Activated CD4-positive, alpha-beta memory T cell treated with anti-CD3 and anti-CD28 coated beads, Interleukin-2, amount 10 ng/mL, durations not matched to agents 7 days and 5 days (primary cell): ENCODE measurements around the gene IKZF1. TPM values are rescaled to one million over a fixed set of nuclear protein-coding genes. Genes with fewer than 3 reads are reported as not detected.

Source experiments
- CTCF ChIA-PET: fragments of 350-600 bp; sonication (Branson Sonifier 250); formaldehyde crosslinking; loops from one replicate; lab custom pipeline; 2021; ENCODE audit warnings: antibody characterized with exemption, inconsistent platforms; lab: Charles Lee
- POLR2A ChIA-PET: fragments of 350-600 bp; sonication (Branson Sonifier 250); formaldehyde crosslinking; loops from one replicate; lab custom pipeline; 2021; ENCODE audit warnings: antibody characterized with exemption; lab: Charles Lee
- DNase-seq: peaks from one replicate; pipeline ENCODE4 v3.0.0-alpha.2; 2020
- H3K27ac Mint-ChIP-seq: one replicate; pipeline ENCODE4 v1.8.0; 2021; ENCODE audit warnings: mild to moderate bottlenecking, mixed read lengths
- H3K27me3 Mint-ChIP-seq: one replicate; pipeline ENCODE4 v1.8.0; 2021; ENCODE audit warnings: mixed read lengths
- H3K36me3 Mint-ChIP-seq: one replicate; pipeline ENCODE4 v1.8.0; 2021; ENCODE audit warnings: low read depth, mixed read lengths
- H3K4me1 Mint-ChIP-seq: one replicate; pipeline ENCODE4 v1.8.0; 2021; ENCODE audit warnings: mixed read lengths
- H3K4me3 Mint-ChIP-seq: one replicate; pipeline ENCODE4 v1.8.0; 2021; ENCODE audit warnings: mild to moderate bottlenecking, mixed read lengths
- H3K9me3 Mint-ChIP-seq: one replicate; pipeline ENCODE4 v1.8.0; 2021; ENCODE audit warnings: mixed read lengths
- total RNA-seq, 2 experiments: library from RNA; stranded (reverse); gene quantifications; one replicate each; pipeline ENCODE4 v1.2.3, GENCODE V29; 2021

The IKZF1 gene
- total RNA-seq, 2 experiments from 2014 or later = 383 to 404 TPM

DNA sequence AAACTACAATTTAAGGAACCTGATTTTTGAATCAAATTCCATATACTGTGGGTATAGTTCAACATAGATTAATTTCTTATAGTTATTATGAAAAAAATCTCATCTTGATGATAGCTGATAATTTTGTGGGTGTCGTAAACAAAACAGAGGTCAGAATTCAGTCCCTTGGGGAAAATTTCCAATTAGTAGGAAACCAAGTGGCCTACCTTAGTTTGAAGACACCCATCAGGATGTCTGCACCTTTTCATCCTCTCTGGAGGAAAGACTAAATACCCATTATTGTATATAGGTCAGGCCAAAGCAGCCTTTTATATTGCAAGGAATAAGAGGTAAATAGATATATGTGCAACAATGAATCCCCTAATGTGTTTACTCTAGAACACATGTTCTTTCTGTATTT, 6.4 kb downstream of the IKZF1 start:
- no peaks in the 10 kb centered on the region for H3K9me3 Mint-ChIP-seq
- ChIA-PET POLR2A (interaction anchor here (1.0 to 23.3 kb wide), 10 partner anchors 9 to 102 kb away, joined by 3 to 1125 read pairs (median 301); no protein-coding TSS in a partner anchor), CTCF (interaction anchor here (0.8 to 14.5 kb wide), 9 partner anchors 9 to 107 kb away, joined by 3 to 177 read pairs (median 9); no protein-coding TSS in a partner anchor)
- peaks cover 43% of the 10 kb centered on the region for H3K4me1 Mint-ChIP-seq
- peaks cover 99% of the 10 kb centered on the region for H3K36me3 Mint-ChIP-seq
- peak overlapping the region; percentile 88 for H3K4me3 Mint-ChIP-seq
- DNase-seq = no peak
- peak overlapping the region; percentile 99 for H3K27ac Mint-ChIP-seq
- no peaks in the 10 kb centered on the region for H3K27me3 Mint-ChIP-seq

DNA sequence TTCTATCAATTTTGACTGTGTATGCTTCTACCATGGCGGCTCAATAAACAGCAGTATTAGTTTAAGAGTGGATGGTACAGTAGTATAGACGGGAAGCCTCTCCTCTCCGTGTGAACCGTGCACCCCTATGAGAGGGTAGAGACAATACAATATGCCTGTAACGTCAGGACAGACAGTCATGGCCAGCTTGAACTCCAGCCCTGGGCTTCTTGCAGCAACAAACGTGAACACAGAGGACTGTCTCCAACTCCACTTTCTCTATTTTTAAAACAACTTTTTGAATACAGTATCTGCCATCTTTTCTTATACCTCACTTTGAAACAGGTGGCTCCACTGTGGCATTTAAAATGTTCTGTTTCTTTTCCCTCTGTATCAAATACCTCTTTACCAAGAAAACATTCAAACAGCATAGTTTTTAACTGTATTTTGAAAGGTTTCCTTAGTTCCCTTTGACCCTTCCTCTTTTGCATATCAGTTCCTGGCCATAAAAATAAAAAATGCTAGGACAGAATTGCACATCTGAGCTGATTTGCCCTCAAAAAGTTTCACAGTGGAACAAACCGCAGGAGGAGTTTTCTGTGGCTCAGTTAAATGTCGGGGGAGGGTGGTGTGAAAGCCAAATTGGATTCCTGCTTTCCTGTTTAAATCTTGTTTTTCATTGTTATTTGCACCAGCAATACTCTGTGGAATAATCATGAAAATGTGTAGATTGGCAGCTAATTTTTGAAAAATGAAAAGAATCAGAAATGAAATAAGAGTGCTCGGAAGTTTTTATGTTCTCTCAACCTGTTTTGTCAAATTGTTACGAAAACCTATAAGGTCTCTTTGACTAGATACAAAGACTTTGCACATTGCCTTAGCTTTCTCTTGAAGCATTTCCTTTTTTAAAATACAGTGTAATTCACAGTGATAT, 8.0 kb downstream of the IKZF1 start:
- CTCF ChIA-PET = interaction anchor here (1.0 to 14.5 kb wide), 10 partner anchors 7 to 170 kb away, joined by 3 to 177 read pairs (median 6); partner anchors contain the start of gene IKZF1
- no peak for DNase-seq
- peak overlapping the region; percentile 99 for H3K27ac Mint-ChIP-seq
- H3K27me3 Mint-ChIP-seq = no peaks in the 10 kb centered on the region
- peaks cover 95% of the 10 kb centered on the region for H3K36me3 Mint-ChIP-seq
- POLR2A ChIA-PET = interaction anchor here (0.7 to 23.3 kb wide), 15 partner anchors 3 to 169 kb away, joined by 3 to 1125 read pairs (median 9); partner anchors contain the start of gene IKZF1
- peaks cover 57% of the 10 kb centered on the region for H3K4me1 Mint-ChIP-seq
- peak overlapping the region; percentile 88 for H3K4me3 Mint-ChIP-seq
- no peaks in the 10 kb centered on the region for H3K9me3 Mint-ChIP-seq

DNA sequence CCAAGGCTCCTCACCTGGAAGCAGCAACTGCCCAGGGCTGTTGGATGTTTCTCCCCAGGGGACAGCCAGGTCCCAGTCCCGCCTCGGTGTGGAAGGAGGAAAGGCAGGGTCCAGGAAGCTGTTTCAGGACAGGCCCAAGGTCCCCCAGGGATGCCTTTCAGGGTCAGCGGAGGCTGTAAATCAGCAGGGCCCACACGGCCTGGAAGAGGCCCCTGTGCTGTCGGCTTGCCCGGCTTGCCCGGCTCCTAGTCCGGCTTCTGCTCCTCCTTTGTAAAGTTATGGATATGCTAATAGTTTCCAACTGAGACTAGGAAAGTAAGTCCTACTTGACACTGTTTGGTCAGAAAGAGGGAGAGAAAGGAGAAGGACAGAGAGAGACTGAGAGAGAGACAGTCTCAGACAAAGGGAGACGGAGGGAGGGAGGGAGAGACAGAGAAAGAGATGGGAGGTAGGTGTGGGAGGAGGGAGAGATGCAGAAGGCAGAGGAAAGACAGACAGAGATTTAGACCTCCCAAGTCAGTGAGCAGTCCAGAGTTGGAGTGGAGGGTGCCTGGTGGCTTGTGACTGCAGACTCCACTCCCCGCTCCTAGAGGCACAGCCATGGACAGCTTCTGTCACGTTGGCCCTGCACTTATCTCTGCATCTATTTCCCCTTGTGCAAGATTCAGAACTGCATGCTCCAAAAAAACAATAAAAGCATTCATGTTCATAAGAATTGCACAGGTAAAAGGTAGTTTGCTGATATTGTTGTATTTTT, 10.5 kb downstream of the IKZF1 start:
- peaks cover 93% of the 10 kb centered on the region for H3K36me3 Mint-ChIP-seq
- POLR2A ChIA-PET = interaction anchor here (1.0 to 23.3 kb wide), 12 partner anchors 5 to 106 kb away, joined by 3 to 1125 read pairs (median 301); partner anchors contain the start of gene IKZF1
- no peaks in the 10 kb centered on the region for H3K27me3 Mint-ChIP-seq
- H3K4me1 Mint-ChIP-seq = peaks cover 76% of the 10 kb centered on the region
- peak overlapping the region; percentile 88 for H3K4me3 Mint-ChIP-seq
- no peak for DNase-seq
- CTCF ChIA-PET = interaction anchor here (0.8 to 14.5 kb wide), 11 partner anchors 7 to 110 kb away, joined by 3 to 177 read pairs (median 5); partner anchors contain the start of gene IKZF1
- no peaks in the 10 kb centered on the region for H3K9me3 Mint-ChIP-seq
- H3K27ac Mint-ChIP-seq = peak overlapping the region; percentile 99

DNA sequence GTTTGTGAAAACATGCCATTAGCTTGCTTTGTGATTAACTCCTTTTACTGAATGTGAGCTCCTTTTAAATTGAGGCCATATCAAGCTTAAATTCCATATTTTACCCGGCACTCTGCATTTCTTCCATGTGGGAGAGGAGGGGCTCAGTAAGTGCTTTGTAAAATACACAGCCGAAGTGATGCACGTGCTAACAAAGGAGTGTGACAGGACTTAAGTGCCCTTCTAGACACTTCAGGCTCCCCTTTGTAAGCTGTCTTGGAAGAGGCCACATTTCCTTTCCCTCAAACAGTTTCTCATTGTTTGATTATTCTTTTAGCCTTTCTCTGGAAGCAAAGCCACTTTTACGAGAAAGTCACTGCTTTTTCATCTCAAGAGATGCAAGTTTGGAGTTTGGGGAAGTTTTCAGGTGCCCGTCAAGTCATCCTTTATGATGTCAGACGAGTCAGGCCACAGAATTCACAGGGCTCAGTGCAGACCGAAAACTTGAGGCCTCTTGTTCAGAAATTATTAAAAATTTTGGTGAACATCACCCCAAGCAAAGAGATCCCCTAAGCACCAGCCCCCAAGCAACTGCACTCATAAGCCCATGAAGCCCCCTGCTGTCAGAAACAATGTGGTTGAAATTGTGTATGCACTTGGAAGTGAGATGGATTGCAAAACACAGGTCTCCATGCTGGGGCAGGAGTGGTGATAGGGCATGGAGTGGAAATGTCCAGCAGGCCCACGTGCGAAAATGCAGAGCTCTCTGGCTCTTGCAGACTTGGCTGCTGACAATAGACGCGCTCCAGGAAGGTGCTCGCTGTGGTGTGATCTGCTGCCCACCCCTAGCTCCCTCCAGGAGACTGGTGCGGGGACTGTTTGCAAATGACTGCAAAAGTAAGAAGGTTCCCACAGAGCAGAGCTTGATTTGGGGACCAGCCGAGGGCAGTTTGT, 11.5 kb downstream of the IKZF1 start:
- Mint-ChIP-seq H3K4me1 (peaks cover 84% of the 10 kb centered on the region), H3K36me3 (peaks cover 92% of the 10 kb centered on the region), H3K27ac (peak overlapping the region; percentile 99), H3K27me3 (no peaks in the 10 kb centered on the region), H3K4me3 (peak overlapping the region; percentile 88), H3K9me3 (no peaks in the 10 kb centered on the region)
- POLR2A ChIA-PET = interaction anchor here (0.8 to 23.3 kb wide), 11 partner anchors 4 to 107 kb away, joined by 3 to 1125 read pairs (median 338); partner anchors contain the start of gene IKZF1
- CTCF ChIA-PET = interaction anchor here (0.8 to 14.5 kb wide), 7 partner anchors 8 to 111 kb away, joined by 3 to 177 read pairs (median 15); partner anchors contain the start of gene IKZF1
- no peak for DNase-seq

DNA sequence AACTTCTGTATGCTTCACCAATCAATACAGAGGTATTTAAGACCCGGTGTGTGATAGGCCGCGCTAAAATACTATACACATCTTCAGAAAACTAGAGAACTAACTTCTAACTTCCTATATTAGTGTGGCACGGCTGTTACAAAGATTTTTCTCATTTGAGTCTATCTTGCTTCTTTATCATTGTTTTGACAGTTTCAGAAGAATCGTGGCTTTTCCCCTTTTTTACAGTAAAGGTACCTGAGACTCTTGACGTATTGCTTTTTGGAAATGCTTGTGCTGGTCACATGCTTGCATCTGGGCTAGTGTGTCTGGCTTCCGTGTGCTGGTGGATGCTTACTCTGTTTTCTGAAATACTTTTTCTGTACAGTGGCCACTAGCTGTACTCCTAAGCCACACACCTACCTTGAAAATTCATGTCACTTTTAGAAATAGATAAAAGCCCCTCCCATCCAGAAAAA, 12.7 kb downstream of the IKZF1 start:
- POLR2A ChIA-PET = interaction anchor here (0.9 to 23.3 kb wide), 10 partner anchors 8 to 111 kb away, joined by 3 to 1125 read pairs (median 144); partner anchors contain the start of gene IKZF1
- peaks cover 93% of the 10 kb centered on the region for H3K4me1 Mint-ChIP-seq
- H3K27me3 Mint-ChIP-seq = no peaks in the 10 kb centered on the region
- peak overlapping the region; percentile 99 for H3K27ac Mint-ChIP-seq
- peaks cover 91% of the 10 kb centered on the region for H3K36me3 Mint-ChIP-seq
- CTCF ChIA-PET = interaction anchor here (0.9 to 14.5 kb wide), 10 partner anchors 10 to 112 kb away, joined by 3 to 177 read pairs (median 6); partner anchors contain the start of gene IKZF1
- peak overlapping the region; percentile 68 for H3K4me3 Mint-ChIP-seq
- H3K9me3 Mint-ChIP-seq = no peaks in the 10 kb centered on the region
- DNase-seq = peak; percentile 64

DNA sequence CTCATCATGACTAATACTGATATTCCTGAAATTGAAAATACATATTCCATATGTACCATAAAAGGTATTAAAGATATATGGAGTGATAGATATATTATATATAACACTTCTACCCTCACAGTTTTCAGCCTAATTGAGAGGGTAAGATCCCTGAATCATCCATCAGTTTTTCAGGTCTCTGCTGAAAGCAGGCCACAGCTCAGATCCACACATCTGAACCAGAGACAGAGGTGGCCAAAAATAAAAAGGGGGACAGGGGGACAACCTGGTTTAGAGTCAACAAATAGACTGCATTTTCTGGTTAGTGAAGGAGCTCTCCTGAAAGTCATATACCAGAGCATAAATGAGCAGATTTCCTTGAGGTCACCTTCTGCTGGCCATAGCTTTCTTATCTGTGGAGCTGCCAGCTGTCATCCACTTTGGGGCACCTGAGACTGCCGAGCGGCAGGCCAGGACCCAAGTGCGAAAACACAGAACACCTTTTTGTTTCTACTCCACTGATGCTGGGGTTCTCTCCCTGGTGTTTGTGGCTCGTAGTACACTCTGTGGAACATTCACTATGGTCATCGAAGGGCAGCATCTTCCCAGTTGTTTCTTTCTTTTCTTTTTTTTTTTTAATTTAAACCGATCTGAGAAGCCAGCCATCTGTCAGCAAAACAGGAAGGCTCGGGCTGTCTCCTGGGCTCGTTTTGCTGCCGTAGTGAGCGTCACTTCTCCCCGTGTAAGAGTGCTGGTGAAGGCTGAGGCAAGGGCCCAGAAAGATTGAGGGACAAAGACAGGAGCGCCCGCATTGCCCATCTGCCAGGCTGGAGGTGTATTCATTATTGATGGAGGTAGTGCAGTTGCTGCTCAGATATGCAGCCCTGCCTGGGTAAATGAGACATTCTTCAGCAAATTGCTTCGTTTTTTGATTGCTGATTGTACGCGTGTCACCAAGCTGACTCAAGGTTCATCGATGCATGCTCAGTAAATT, 13.5 kb downstream of the IKZF1 start:
- Mint-ChIP-seq H3K27ac (peak overlapping the region; percentile 99), H3K27me3 (no peaks in the 10 kb centered on the region), H3K9me3 (no peaks in the 10 kb centered on the region), H3K4me1 (peaks cover 94% of the 10 kb centered on the region), H3K4me3 (peak overlapping the region; percentile 68), H3K36me3 (peaks cover 91% of the 10 kb centered on the region)
- POLR2A ChIA-PET = interaction anchor here (0.7 to 23.3 kb wide), 12 partner anchors 9 to 175 kb away, joined by 3 to 1125 read pairs (median 18); partner anchors contain the start of gene IKZF1
- CTCF ChIA-PET = interaction anchor here (0.7 to 14.5 kb wide), 15 partner anchors 10 to 113 kb away, joined by 3 to 177 read pairs (median 5); partner anchors contain the start of gene IKZF1
- no peak for DNase-seq

DNA sequence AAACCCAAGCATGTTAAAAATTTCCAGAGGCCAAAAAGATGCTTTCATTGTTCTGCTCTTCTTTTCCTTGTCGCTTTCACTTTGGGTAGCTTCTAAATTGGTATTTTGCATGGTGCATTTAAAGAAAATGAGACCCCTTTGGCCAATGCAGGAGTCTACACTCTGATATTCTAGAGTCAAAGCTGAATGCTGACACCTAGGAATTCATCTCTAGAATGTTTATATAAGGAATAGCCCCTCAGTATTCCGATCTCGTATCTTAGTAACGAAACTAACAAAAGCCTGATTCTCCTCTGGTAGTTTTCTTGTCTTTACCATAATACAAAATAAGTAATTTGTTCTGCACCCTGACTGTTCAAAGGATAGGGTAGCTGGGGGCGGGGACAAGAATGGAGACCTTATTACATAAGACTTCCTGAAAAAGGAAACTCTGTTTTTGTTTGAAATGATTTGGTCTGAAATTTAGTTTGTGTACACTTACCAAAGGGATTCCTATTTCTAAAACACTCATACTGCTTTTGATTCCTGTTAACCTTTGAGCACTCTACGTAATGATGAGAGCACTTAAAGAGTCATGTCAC, 17.1 kb downstream of the IKZF1 start:
- H3K27ac Mint-ChIP-seq = peak overlapping the region; percentile 36

DNA sequence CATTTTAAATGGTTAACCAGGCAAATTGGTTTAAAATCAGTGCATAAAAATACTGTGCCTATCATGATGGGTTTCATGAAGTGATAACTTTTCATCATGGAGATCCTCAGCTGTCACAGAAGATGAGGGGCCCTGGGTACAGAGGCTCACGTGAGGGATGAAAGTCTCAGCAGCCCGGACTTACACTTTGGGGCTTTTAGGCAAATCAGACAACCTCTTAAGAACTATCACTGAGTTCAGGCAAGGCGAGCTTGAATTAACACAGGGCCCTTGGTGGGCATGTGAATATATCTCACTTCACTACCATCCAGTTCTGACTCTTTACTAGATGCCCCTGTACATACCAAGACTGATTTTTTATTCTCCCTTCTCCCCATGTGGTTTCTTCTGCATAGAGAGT, 19.6 kb downstream of the IKZF1 start:
- H3K27me3 Mint-ChIP-seq = no peaks in the 10 kb centered on the region
- H3K36me3 Mint-ChIP-seq = peaks cover 90% of the 10 kb centered on the region
- ChIA-PET CTCF (interaction anchor here (7.5 kb wide), 1 partner anchor 118 kb away, joined by 47 read pairs; no protein-coding TSS in a partner anchor), POLR2A (interaction anchor here (1.2 to 21.1 kb wide), 6 partner anchors 8 to 118 kb away, joined by 4 to 1125 read pairs (median 150); partner anchors contain the start of gene IKZF1)
- H3K4me3 Mint-ChIP-seq = no peak overlapping the region
- peak overlapping the region; percentile 36 for H3K27ac Mint-ChIP-seq
- H3K4me1 Mint-ChIP-seq = peaks cover 86% of the 10 kb centered on the region
- no peak for DNase-seq
- no peaks in the 10 kb centered on the region for H3K9me3 Mint-ChIP-seq

More for the DNA sequence above, 17.1 kb downstream of the IKZF1 start:
- H3K9me3 Mint-ChIP-seq = no peaks in the 10 kb centered on the region
- ChIA-PET POLR2A (interaction anchor here (1.1 to 23.3 kb wide), 8 partner anchors 10 to 179 kb away, joined by 3 to 1125 read pairs (median 301); partner anchors contain the start of gene IKZF1), CTCF (interaction anchor here (0.9 to 7.5 kb wide), 9 partner anchors 8 to 115 kb away, joined by 3 to 47 read pairs (median 4); no protein-coding TSS in a partner anchor)
- no peak for DNase-seq
- peaks cover 87% of the 10 kb centered on the region for H3K4me1 Mint-ChIP-seq
- H3K27me3 Mint-ChIP-seq = no peaks in the 10 kb centered on the region
- H3K36me3 Mint-ChIP-seq = peaks cover 90% of the 10 kb centered on the region
- peak overlapping the region; percentile 36 for H3K4me3 Mint-ChIP-seq

DNA sequence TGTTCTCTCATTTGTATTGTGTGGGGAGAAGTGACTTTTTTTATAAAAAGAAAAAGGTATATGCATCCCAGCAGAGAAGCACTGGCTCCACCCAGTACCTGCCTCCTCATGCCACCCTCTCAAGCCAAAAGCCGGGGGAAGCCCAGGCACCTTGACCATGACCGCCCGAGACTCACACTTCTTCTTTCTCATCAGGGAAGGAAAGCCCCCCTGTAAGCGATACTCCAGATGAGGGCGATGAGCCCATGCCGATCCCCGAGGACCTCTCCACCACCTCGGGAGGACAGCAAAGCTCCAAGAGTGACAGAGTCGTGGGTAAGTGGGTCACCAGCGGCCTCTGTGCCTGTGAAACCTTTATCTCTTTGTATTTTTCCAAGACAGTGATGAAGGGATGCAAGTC, 22.9 kb downstream of the IKZF1 start:
- ChIA-PET POLR2A (interaction anchor here (1.3 to 17.6 kb wide), 5 partner anchors 18 to 61 kb away, joined by 3 to 338 read pairs (median 5); partner anchors contain the start of gene IKZF1), CTCF (interaction anchor here (1.1 to 1.2 kb wide), 2 partner anchors 20 to 46 kb away, joined by 3 read pairs; no protein-coding TSS in a partner anchor)
- no peaks in the 10 kb centered on the region for H3K27me3 Mint-ChIP-seq
- H3K27ac Mint-ChIP-seq = peak overlapping the region; percentile 21
- peaks cover 60% of the 10 kb centered on the region for H3K36me3 Mint-ChIP-seq
- no peak for DNase-seq
- H3K9me3 Mint-ChIP-seq = no peaks in the 10 kb centered on the region
- peaks cover 57% of the 10 kb centered on the region for H3K4me1 Mint-ChIP-seq
- H3K4me3 Mint-ChIP-seq = no peak overlapping the region
